Stimulated activated CD4-positive, alpha-beta T cell treated with anti-CD3 and anti-CD28 coated beads, Interleukin-15, amount 100 ng/mL, for 48 hours (primary cell): ENCODE data around the gene LPO.

ENCODE experiments used
- DNase-seq, 2 donors: peaks; one replicate each; pipeline ENCODE4 v3.0.0-alpha.2; 2020; ENCODE audit warnings: low read depth in 2 of 2

LPO gene

DNA sequence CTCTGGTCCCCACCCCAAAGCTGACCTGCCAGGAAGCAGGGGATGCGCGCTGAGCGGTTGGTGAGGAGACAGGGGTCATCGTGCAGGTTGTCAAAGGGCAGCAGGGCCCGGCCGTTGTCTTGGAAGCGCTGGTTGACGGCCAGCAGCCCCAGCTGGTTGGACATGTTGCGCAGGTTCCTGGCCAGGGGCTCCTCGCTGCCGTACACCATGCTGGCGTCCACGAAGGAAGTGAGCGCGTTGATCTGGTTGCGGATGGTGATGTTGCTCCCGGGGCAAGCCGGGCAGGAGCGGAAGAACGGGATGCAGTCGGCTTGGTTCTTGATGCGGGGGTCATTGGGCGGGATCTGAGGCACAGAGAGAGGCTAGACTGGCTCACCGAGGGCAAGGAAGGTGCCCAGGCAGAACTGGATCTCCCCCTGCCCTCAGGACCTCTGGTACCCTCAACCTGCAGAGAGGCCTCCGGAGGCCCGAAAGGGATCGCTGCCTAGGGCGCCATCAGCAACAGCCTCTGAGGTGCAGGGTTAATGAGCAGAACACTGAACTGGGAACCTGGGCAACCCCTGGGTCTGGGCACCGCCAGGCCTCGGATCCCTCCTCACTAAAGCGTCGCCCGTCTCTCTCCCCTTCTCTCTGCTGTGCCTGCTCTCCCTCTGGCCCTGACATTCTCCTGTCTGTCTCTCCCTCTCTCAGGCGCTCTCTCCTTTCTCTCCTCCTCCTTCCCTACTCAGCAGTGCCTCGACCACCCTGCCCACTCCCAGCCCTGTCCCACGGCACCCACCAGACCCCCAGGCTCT, 39.6 kb downstream of the LPO start:
- no peak for DNase-seq

DNA sequence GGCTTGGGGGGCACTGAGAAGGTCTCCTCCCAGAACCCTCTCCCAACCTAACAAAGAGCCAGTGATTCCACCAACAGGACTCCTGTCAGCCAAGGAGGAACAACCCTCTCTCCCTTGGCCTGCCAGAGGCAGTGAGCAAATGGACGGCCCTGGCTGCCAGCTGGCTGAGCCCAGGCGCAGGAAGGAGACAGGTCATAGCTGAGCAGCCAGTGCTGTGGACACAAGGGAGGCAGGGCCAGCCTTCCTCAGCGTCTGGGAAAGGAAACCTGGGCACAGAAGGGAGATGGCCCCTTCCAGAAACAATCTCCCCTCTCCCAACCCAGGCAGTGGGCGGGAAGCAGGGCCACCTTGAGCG, 40.3 kb downstream of the LPO start:
- no peak for DNase-seq

DNA sequence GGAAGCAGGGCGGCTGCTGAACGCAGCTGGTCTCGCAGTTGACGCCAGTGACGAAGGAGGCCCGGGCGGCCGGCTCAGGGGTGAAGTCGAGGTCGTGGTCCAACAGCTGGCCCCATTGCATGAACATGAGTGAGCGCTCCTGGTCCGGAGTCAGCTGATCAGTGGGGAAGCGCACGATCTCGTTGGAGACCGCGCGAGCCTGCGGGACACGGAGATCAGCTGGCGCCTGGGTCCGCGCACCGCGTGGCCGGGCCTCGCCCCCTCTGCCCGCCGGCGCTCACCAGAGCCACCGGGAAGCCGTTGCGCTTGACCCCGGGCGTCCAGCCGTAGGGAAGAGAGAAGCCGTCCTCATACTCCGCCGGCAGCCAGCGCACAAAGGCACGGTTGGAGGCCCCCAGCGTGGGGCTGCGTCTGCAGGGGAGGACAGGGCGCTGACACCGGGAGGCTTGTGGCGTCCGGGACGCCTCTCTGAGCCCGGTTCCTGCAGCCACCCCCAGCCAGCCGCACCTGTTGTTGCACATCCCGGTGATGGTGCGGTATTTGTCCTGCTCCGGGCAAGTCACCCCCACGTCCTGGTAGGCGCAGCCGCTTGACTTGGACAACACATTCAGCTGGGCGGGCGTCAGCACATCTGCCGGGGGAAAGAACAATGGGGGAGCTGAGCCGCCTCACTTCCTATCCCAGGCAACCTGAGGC, 40.8 kb downstream of the LPO start:
- no peak for DNase-seq

DNA sequence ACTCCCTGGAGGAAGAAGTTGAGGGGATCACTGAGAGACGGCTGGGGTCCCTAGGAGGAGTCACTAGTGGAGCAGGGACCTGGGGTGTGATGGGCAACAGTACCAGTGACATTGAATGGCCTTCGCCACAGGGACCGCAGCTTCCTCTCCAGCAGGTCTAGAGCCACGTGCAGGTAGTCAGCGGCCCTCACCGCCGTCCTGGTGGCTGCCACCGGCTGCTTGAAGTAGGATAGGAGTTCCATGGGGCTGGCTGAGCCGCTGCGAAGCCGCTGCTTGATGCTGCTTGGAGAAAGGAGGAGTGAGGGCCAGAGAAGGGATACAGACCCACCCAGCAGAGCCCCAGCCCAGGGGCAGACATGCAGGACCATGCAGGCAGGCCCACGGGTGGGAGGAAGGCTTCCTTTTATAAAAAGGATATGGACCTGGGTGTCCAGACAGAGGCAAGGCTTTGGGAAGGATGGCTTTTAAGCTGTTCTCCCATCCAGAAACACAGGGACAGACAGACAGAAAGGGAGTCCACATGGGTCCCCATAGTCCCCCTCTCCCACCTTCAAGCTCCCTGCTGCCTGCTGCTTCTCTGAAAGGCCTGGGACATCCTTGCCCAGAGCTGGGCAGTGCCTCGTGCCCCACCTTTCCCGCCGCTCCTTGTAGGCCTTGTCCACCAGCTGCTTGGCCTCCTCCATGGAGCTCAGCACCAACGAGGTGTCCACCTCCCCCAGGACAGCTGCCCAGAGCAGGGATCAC, 41.5 kb downstream of the LPO start:
- DNase-seq, result no peak

DNA sequence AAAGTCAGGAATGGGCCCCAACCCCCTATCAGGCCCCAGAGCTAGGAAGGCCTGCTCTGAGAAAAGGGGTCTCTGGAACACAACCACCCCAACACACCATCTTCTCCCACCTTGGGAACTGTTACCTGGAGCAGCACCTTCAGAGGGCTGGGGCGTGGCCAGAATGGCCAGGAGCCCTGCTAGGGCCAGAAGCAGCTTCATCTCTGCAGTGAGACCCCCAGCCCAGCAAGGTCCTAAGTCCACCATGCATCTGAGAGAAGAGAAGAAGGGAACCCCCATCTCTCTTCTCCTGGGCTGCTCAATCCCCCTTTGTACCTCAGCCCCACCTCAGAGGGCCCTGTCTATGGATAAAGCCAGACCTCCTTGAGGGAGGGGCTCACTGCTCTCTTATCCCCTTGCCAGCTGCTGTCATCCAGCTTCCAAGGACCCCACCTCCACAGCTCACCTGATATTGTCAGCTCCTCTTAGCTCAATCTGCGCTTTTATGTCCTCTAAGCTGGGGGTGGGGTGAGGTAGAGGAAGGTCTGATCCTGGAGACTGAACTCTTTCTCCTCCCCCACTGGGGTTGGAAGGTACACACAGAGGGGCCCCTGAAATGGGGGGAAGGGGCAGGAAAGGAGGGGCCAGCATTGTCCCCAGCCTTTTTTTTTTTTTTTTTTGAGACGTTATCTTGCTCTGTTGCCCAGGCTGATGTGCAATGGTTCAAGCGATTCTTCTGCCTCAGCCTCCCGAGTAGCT, 42.3 kb downstream of the LPO start, which contains the start of gene MPO:
MPO (minus strand) TSS at position 456 of the 738 bp plus-strand sequence; CDS start at position 279, 177 bp downstream.
- no peak for DNase-seq

DNA sequence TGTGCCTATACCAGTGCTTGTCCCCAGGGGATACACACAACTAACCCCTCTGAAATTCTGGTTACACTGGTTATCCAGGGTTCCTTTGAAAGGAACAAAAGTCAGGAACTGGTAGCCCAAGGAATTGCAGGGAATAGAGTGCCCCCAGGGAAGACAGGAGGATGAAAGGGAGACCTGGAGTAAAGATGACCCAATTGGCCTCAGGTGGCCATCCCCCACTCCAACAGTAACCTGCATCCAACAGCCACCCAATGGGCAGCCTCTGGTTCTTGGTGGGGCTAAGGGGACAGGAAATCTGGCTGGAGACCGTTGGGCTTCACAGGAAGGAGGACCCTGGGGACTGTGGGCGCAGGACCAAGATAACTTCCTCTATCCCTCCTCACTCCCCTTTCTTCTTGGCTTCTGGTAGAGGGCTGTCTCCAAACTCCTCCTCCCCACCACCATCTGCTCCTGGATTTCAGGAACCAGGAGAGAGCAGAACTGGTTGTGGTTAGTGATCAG, 43.2 kb downstream of the LPO start:
- DNase-seq, result no peak

DNA sequence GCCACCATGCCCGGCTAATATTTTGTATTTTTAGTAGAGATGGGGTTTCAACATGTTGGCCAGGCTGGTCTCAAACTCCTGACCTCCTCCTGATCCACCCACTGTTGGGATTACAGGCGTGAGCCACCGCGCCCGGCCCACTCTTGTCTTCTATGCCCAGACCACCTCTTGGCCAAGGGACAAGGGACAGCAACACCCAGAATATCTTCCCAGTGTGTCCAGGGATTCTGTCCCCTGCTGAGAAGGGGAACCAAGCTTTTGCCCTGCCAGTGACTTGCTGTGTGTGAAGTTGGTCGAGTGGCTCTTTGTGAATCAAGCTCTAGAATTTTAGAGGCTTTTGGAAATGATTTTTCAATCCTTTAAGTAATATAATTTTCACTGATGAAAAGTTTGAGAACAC, 44.1 kb downstream of the LPO start:
- no peak for DNase-seq

DNA sequence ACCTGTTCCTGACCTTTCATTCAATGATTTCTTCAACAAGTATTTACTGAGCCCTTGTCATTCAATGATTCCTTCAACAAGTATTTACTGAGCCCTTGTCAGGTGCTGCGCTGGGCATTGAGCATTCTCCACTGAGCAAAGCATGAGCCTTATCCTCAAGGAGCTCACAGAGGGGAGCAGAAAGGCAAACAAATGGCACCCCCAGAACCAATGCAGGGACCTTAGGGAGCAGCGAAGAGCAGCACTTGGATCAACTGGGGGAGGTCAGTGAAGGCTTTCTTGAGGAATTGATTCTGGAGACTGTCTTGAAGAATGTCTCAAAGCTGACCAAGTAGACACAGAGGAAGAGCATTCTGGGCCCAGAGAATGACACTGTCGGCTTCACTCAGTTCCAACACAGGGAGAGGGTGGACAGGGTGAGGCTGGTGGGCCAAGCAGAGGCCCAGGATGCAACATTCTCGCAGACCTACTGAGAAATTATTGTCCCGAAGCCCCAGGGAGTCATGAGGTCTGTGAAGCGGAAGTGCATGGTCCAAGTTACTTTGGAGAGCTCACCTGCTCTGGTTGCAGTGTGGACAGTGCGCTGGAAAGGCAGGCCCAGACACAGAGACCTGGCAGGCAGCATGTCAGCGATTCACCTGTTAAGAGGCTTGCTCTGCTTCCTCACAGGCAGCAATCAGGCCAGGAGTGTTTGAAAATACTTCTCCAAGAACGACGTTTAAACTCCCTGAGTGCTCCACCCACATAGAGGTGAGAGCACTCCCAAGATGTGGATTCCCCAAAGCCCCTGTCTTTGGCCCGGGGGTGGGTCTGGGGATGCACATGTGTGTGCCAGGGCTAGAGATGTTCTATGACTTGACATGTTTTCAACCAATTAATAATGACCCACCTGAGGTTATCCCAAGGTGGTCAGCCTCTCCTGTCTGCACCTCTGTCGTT, 45.6 kb downstream of the LPO start:
- DNase-seq, result no peak

DNA sequence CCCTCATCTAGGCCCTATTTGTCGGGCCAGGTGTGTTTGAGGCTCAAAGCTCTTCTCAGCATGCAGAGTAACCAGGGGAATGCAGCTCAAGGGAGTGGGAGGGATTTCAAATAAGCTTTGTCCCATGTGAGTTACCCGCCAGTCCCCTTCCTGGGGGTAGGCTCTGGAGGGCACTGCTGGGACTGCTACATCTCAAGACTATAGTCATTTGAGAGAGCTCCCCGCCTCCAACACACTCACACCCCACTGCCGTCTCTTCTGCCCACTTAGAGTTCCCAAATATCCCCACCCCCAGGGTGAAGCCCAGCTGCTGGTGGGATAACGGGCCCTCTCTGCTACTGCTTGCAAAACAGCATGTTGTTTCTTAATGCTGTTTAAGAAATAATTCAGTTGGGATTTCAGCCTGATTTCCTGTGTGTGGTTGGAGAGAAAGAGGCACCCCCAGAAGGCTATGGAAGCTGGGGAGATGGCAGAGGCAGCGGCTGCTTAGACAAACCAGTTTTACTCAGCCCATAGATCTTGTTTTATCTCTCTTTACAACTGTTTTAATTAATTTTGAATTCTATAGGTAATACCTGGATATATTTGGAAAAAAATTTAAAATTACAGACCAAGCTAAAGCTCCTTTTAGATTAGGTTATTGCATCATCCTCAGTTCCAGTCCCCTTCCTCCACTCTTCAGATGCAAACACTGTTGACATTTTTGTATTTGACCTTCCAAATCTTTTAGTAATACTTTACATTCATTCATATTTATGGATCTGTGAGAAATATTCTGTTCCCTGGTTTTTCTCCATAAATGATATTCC, 46.4 kb downstream of the LPO start:
- DNase-seq, result no peak

DNA sequence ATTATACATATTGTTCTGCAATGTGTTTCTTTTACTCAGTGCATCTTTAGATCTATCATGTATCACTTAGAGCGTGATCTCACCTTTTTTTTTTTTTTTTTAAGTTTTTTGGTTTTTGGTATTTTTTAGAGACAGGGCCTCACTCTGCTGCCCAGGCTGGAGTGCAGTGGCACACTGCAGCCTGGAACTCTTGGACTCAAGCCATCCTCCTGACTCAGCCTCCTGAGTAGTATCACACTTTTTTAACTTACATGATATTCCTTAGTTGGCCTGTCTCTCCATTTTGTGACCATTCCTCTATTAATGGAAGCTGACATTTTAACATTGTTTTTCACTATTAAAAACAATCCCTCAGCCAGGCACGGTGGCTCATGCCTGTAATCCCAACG, 47.0 kb downstream of the LPO start:
- no peak for DNase-seq

DNA sequence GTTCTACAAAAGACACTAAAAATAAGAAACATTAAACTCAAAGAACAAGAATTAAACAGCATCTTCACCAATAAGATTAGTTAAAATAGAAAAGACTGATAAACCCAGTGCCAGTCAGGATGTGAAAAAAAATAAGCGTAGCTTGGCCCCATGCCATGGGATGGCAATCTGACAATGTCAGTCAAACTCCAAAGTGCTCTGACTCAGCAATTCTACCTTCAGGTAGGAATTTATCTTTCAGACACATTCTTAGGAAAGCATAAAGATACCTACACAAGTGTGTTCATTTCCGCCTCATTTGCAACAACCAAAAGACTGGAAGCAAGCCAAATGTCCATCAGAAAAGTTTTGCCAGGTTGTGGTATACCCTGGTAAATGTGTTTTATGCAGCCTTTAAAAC, 51.5 kb downstream of the LPO start:
- no peak for DNase-seq

DNA sequence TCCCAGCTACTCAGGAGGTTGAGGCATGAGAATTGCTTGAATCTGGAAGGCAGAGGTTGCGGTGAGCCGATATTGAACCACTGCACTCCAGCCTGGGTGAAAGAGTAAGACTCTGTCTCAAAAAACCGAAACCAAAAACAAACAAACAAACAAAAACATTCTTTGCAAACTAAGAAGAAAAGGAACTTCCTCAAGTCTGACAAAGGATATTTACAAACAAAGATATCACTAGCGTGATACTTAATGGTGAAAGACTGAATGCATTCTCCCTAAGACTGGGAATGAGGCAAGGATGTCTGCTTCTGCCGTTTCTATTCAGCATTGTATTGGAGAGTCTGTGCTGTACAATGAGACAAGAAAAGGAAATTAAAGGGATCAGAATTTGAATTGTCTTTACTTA, 52.9 kb downstream of the LPO start:
- no peak for DNase-seq

DNA sequence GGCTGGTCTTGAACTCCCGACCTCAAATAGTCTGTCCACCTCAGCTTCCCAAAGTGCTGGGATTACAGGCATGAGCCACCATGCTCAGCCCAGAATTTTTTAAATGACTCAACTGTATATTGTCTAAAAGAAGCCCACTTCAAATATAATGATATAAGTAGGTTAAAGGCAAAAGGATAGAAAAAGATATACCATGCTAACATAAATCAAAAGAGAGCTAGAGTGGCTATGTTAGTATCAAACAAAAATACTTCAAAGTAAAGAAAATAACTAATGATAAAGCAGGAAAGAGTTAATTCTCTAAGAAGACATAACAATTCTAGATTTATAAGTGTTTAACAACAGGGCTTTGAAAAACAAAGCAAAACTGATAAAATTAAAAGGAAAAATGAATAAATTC, 55.6 kb downstream of the LPO start:
- no peak for DNase-seq

DNA sequence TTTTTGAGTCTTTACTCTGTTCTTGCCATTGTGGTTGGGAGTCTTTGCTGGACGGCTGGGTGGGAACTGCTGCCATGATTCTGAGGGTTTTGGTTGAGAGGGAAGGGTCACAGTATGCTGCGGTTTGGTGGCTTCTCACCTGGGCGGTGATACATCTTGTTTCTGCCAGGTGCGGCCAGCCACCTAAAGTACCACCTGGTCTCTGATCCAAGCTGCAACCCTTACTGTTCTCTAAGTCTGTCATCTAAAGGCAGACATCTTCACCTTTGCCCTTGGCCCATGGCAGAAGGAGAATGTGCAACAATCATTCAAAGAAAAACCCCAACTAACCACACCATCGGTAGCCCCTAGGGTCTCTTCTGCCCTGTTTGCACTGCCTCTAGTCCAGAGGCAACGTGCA, 62.0 kb downstream of the LPO start:
- no peak for DNase-seq

DNA sequence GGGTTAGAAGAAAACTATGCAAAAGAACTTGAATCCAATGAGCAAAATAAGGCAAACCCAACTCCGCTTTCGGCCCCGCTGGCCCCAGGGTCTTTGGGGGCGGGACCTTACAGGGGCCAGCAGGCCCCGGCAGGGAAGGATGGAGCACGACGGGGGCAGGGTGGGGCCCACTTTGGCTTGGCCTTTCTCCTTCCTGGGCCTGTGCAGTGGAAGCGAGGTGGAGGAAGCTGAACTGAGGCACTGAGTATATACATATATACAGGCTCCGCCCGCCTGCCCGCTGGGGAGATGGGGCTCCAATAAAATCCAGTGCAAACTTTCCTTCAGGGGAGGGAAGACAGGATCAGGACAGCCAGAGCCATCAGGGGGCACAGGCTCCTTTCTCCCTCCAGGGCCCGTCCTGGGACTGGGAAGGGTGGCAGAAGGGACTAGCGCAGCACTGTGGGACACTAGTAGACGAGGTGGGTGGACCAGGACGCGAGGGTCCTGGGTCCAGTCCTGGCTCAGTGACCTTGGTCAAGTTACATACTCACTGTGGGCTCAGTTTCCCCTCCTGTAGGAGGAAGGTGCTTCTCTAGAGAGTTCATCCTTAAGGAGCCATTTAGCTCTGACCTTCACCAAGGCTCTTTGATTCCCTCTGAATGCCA, 63.2 kb downstream of the LPO start:
- no peak for DNase-seq

DNA sequence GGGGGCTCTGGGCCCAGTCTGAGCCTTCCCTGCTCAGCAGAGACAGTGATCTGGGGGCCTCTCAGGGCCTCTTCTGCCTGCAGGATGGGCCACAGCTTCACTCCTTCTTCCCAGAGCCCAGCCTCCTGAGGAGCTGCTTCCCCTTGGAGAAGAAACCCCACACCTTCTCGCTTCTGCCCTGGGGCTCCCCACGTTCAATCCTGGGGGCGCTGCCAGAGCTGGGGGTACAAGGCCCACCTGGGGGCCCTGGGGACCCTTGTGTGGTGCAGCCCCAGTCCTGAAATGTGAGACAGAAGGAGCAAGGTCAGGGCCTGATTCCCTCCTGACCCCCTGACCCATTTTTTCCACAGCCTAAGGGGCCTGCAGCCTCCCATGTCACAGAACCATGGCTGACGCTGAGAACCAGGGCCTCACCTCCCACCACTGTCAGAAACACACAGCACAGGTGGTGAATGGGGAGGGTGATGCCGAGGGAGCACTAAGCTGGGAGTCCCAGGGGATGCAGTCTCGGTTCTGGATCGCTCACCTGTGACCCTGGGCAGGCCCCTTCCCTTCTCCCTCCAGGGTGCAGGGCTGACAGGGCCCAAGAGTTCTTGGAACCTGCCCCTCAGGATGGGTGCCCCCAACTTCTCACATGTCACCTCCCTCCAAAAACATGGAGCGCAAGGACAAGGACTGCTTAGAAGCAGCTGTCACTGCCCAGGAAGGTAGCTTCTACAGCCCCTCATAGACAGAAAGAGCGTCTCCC, 64.0 kb downstream of the LPO start:
- DNase-seq, result no peak

DNA sequence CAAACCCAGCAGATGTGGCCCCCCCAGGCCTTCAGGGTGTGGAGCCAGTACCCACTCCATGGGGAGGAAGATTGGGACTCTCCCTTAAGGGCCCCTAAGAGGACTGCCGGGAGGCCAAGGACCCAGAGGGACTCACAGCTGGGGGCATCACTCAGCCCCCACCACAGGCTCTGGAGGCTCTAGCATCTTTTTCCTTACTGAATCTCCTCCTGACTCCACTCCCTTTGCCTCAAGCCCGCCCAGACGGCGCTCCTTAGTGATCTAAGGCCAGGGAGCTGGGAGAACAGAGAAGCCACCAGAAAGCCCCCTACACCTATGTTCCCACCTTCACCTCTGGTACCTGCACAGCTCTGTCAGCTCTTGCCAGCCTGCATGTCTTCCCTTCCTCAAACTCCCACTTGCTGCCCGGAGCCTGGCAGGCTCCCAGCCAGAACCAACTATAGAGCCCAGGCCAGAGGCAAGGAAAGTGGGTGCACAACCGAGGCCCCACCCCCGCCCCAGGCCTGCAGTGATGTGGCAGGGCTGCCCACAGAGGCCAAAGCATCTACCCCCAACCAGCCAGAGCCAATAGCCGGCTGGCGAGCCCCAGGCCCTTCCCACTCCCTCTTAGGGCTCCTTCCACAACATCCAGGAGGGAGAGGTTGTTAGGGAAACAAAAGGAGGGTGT, 64.7 kb downstream of the LPO start:
- DNase-seq, result no peak
